Lower leg skin (tissue), 3 donors: ENCODE results near the gene NUCB1.
"Not testable (repeated sequence)": the region's sequence is repeated elsewhere in the genome, so short reads cannot be mapped to it uniquely, and the experiment has no call there.

Experiments used
- CTCF ChIP-seq, 3 donors: fragments of 450-650 bp; IDR thresholded peaks; one replicate each; pipeline ENCODE4 v1.5.1; 2016; ENCODE audit warnings: antibody characterized with exemption in 3 of 3, mild to moderate bottlenecking in 3 of 3, moderate library complexity in 2 of 3
- POLR2A ChIP-seq, 2 donors: fragments of 450-650 bp; IDR thresholded peaks; one replicate each; pipeline ENCODE4 v1.6.1; 2016 to 2017; ENCODE audit warnings: antibody characterized with exemption in 2 of 2, mild to moderate bottlenecking in 1 of 2, moderate library complexity in 1 of 2

- TF ChIP-seq CTCF, POLR2A (IDR thresholded peaks at IDR 0.05): not testable (repeated sequence)
These were observed 27.6 kb downstream of the NUCB1 start for GRCh38 chr19:48927692-48928091.
